Mammary epithelial cell (primary cell): ENCODE data around the gene JAKMIP1.

ENCODE experiments used
- CTCF ChIP-seq, 2 donors: IDR thresholded peaks in 1 of 2; conservative IDR thresholded peaks in 1 of 2; 2 replicates each; pipeline ENCODE4 v1.5.1; 2011 to 2012; ENCODE audit warnings: inconsistent platforms in 2 of 2, low read length in 2 of 2, mild to moderate bottlenecking in 2 of 2, control low read depth in 1 of 2, low read depth in 1 of 2; ENCODE audit not compliant: insufficient read depth in 1 of 2; ENCODE audit errors: extremely low read depth in 1 of 2
- EZH2 ChIP-seq: IDR thresholded peaks from 2 replicates; pipeline ENCODE4 v1.6.1; 2012; ENCODE audit warnings: low read length, inconsistent platforms, borderline replicate concordance

DNA sequence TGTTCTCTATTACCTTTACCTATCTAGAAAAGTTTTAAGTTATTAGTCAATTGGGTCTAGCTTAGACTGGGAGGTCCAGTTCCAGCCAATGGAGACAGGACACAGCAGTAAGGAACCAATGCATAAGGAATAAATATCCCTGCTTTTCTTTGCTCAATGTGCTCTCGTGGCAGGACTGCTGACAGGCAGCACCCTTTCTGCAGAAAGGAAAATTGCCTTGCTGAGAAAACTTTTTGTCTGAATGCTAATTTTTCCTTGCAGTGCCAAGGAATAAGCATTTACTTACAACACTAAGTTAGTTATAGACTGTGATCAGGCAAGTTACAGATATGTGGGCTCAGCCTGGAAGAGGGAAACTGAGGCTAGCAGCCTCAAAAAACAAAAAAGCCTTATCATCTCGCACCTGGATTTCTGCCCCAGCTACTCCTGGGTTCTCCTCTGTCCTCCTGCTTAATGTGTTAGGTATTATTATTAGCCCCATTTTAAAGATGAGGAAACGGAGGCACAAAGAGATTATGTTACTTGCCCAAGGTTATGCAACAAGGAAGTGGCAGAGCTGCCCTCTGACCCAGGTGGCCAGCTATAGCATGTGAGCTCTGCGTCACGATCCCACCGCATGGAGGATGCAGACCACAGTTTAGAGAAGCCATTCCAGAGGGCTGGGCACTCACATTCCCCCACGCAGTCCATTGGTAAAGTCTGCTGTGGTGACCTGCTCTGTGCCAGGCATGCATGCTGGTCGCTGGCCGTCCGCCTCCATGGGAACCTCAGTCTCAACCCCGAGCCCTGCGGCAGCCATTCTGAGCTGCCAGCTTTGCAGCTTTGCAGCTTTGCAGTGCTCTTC is 141.6 kb downstream of the JAKMIP1 start:
- TF ChIP-seq CTCF (conservative IDR thresholded peaks at IDR 0.05 in 1 of 2, IDR thresholded peaks at IDR 0.05 in 1 of 2; ENCODE audit: extremely low read depth in 1 of 2, insufficient read depth in 1 of 2, low read depth in 1 of 2, low read length in 2 of 2) (no peak), EZH2 (no peak)
